Gastrocnemius medialis (tissue), 4 donors: Measurements from ENCODE around the gene TNNT1. TPM values are rescaled to one million over a fixed set of nuclear protein-coding genes. Genes with fewer than 3 reads are reported as not detected.
"Not testable (repeated sequence)": the region's sequence is repeated elsewhere in the genome, so short reads cannot be mapped to it uniquely, and the experiment has no call there.

Source experiments
- ATAC-seq, 2 donors: fragments of 150-250 bp; one replicate each; pipeline ENCODE4 v1.9.1; 2016
- DNase-seq, 2 donors: peaks; one replicate each; pipeline ENCODE4 v3.0.0-alpha.2; 2019
- H3K27ac ChIP-seq, 4 donors: fragments of 200-600 bp; sonication (generic); 1 replicate in 1 of 4; 2 replicates in 3 of 4; pipeline ENCODE4 v1.5.1; 2016 to 2018; ENCODE audit warnings: mild to moderate bottlenecking in 2 of 4, moderate library complexity in 1 of 4
- H3K27me3 ChIP-seq, 3 donors: fragments of 200-600 bp; sonication (generic) in 2 of 3; 1 replicate in 1 of 3; 2 replicates in 2 of 3; pipeline versions ENCODE4 v1.5.1 to v1.6.0; 2016 to 2019; ENCODE audit warnings: mild to moderate bottlenecking in 1 of 3, moderate library complexity in 1 of 3
- H3K36me3 ChIP-seq, 2 donors: fragments of 200-600 bp; sonication (generic) in 1 of 2; one replicate each; pipeline ENCODE4 v1.5.1; 2017 to 2018
- H3K4me1 ChIP-seq, 2 donors: fragments of 200-600 bp; sonication (generic) in 1 of 2; one replicate each; pipeline ENCODE4 v1.5.1; 2016 to 2017; ENCODE audit warnings: mild to moderate bottlenecking in 2 of 2
- H3K4me3 ChIP-seq, 4 donors: fragments of 200-600 bp; sonication (generic) in 3 of 4; 1 replicate in 1 of 4; 2 replicates in 3 of 4; pipeline ENCODE4 v1.5.1; 2016 to 2019; ENCODE audit warnings: mild to moderate bottlenecking in 2 of 4
- H3K9me3 ChIP-seq, 3 donors: fragments of 200-600 bp; sonication (generic) in 2 of 3; 1 replicate in 1 of 3; 2 replicates in 2 of 3; pipeline ENCODE4 v1.5.1; 2016 to 2019
- POLR2A ChIP-seq, 2 donors: fragments of 450-650 bp; IDR thresholded peaks; one replicate each; pipeline ENCODE4 v1.6.1; 2017; ENCODE audit warnings: antibody characterized with exemption in 2 of 2, mild to moderate bottlenecking in 2 of 2, moderate library complexity in 2 of 2
- in situ Hi-C, 4 donors: fragments of 200-750 bp; cut with MboI; loops; one replicate each; pipeline versions ENCODE4 v1.15.0 to v1.8.0; 2017; ENCODE audit warnings: low sequenced_read_pairs in 4 of 4
- intact Hi-C: fragments of 100-400 bp; cut with DNase I; formaldehyde crosslinking; loops from one replicate; pipeline ENCODE4 v1.15.1; 2023; ENCODE audit warnings: low total_unique reads
- total RNA-seq, 4 donors: library from RNA; depleted of rRNA; stranded (reverse); fragments of >200 nt; gene quantifications; one replicate each; pipeline versions ENCODE4 v1.1.0 to v1.2.3, GENCODE V29; 2016
- TF ChIP-seq, protein P1 (sequence below), 5 experiments: fragments of 450-650 bp in 3 of 5; fragments of 200-600 bp in 2 of 5; sonication (generic) in 2 of 5; IDR thresholded peaks in 4 of 5; conservative IDR thresholded peaks in 1 of 5; 1 replicate in 4 of 5; 2 replicates in 1 of 5; pipeline ENCODE4 v1.5.1; 2016 to 2019; ENCODE audit warnings: antibody characterized with exemption in 5 of 5, mild to moderate bottlenecking in 3 of 5, moderate library complexity in 3 of 5

Gene TNNT1
- total RNA-seq, 4 donors from 2014 or later, result 2,342 to 9,166 (median 6,627) TPM

DNA sequence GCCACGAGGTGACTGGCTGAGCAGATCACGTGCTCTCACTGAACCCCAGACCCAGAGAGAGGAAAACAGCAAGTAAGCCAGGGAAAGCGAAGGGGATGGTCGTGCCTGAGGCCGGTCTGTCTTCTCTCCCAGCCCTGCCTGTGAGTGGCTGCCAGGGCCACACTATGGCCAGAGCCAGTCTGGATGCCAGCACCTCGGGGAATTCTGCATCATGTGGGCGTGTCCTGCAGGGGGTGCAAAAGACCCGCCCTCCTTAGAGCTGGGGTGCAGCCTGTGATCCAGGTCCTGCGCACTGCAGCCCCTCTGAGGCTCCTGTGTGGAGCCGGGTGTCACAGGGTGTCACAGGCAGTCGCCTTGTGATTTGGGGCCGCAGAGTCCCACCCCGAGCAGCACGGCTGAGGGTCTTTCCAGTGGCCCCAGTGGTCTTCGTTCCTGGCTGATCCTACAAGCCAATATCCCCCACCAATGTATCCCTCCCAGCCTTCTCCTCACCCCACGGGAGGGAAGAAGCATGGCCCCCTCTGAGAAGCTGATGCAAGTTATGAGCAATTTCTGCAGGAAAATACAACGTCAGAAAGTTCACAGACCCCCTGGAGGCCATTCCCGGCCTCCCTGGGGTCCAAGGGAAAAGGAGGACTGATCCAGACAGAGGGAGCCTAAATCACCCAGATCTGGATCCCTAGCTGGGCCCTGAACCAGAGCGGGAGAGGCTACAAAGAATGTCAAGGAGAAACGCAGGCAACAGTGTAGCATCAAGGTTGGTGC lies 39.3 kb downstream of the TNNT1 start:
- H3K4me3 ChIP-seq, result no peak overlapping the region
- H3K27me3 ChIP-seq, result no peaks in the 10 kb centered on the region
- in situ Hi-C loops, result loop anchor here in 1 of 4 donors (25.0 kb wide), 1 partner anchor 997 kb away; the partner anchor contains the start of genes NDUFA3, OSCAR, PRPF31 and TFPT
- H3K36me3 ChIP-seq, result peaks cover 0 to 11% of the 10 kb centered on the region in 2 donors
- DNase-seq (no peak), ATAC-seq (no peak)
- H3K9me3 ChIP-seq, result no peaks in the 10 kb centered on the region
- no peak overlapping the region for H3K27ac ChIP-seq
- TF ChIP-seq, protein P1, sequence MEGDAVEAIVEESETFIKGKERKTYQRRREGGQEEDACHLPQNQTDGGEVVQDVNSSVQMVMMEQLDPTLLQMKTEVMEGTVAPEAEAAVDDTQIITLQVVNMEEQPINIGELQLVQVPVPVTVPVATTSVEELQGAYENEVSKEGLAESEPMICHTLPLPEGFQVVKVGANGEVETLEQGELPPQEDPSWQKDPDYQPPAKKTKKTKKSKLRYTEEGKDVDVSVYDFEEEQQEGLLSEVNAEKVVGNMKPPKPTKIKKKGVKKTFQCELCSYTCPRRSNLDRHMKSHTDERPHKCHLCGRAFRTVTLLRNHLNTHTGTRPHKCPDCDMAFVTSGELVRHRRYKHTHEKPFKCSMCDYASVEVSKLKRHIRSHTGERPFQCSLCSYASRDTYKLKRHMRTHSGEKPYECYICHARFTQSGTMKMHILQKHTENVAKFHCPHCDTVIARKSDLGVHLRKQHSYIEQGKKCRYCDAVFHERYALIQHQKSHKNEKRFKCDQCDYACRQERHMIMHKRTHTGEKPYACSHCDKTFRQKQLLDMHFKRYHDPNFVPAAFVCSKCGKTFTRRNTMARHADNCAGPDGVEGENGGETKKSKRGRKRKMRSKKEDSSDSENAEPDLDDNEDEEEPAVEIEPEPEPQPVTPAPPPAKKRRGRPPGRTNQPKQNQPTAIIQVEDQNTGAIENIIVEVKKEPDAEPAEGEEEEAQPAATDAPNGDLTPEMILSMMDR (IDR thresholded peaks at IDR 0.05 in 4 of 5, conservative IDR thresholded peaks at IDR 0.05 in 1 of 5), result no peak
- no peak for TF ChIP-seq POLR2A (IDR thresholded peaks at IDR 0.05)
- H3K4me1 ChIP-seq, result peaks cover 13 to 24% of the 10 kb centered on the region in 2 donors
- intact Hi-C loops, result loop anchor here (10.0 kb wide), 1 partner anchor 275 kb away; the partner anchor contains the start of genes RPL28 and TMEM238

- H3K36me3 ChIP-seq, result peaks cover 0 to 22% of the 10 kb centered on the region in 2 donors
- H3K9me3 ChIP-seq, DNase-seq, H3K4me3 ChIP-seq, ATAC-seq, H3K4me1 ChIP-seq, intact Hi-C loops, H3K27ac ChIP-seq, H3K27me3 ChIP-seq: not testable (repeated sequence)
- in situ Hi-C loops, result loop anchor here in 1 of 4 donors (25.0 kb wide), 1 partner anchor 995 kb away; the partner anchor contains the start of genes NDUFA3, OSCAR, PRPF31 and TFPT
Observed at GRCh38 chr19:55107252-55107651, 41.8 kb downstream of the TNNT1 start.

GRCh38 chr19:55106591-55106990 lies 42.4 kb downstream of the TNNT1 start:
- Histone ChIP-seq H3K36me3 (peaks cover 0 to 22% of the 10 kb centered on the region in 2 donors), H3K4me3 (no peak overlapping the region), H3K4me1 (no peaks in the 10 kb centered on the region), H3K27ac (no peak overlapping the region), H3K27me3 (no peaks in the 10 kb centered on the region), H3K9me3 (no peaks in the 10 kb centered on the region)
- intact Hi-C loops, result no loop called here
- in situ Hi-C loops, result loop anchor here in 1 of 4 donors (25.0 kb wide), 1 partner anchor 994 kb away; the partner anchor contains the start of genes NDUFA3, OSCAR, PRPF31 and TFPT
- ATAC-seq (no peak), DNase-seq (no peak)
- TF ChIP-seq, protein P1 (IDR thresholded peaks at IDR 0.05 in 4 of 5, conservative IDR thresholded peaks at IDR 0.05 in 1 of 5), result no peak
- no peak for TF ChIP-seq POLR2A (IDR thresholded peaks at IDR 0.05)

GRCh38 chr19:55105237-55105636 lies 43.8 kb downstream of the TNNT1 start:
- Histone ChIP-seq H3K4me3 (no peak overlapping the region), H3K9me3 (no peaks in the 10 kb centered on the region), H3K27me3 (no peaks in the 10 kb centered on the region), H3K27ac (no peak overlapping the region), H3K36me3 (peaks cover 0 to 27% of the 10 kb centered on the region in 2 donors), H3K4me1 (no peaks in the 10 kb centered on the region)
- no peak for DNase-seq
- TF ChIP-seq, protein P1 (IDR thresholded peaks at IDR 0.05 in 4 of 5, conservative IDR thresholded peaks at IDR 0.05 in 1 of 5), result no peak
- no peak for TF ChIP-seq POLR2A (IDR thresholded peaks at IDR 0.05)
- no peak for ATAC-seq
- in situ Hi-C loops (loop anchor here in 1 of 4 donors (25.0 kb wide), 1 partner anchor 993 kb away; the partner anchor contains the start of genes NDUFA3, OSCAR, PRPF31 and TFPT), intact Hi-C loops (no loop called here)

DNA sequence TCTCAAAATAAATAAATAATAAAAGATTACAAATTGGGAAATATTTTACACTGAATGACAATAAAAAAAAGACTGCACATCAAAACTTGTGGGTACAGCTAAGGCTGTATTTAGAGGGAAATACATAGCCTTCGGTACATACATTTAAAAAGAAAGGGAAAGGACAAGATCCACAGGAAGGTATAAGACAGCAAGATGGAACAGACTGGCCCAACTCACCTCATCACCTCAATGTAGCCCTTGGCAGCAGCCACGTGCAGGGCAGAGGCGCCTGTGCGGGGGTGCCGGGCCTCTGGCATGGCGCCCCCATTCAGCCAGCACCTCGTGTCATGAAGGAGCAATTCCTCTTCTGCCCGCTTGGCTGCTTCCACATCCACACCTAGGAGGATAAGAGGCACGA lies 45.8 kb downstream of the TNNT1 start:
- no peak for ATAC-seq
- no peaks in the 10 kb centered on the region for H3K27me3 ChIP-seq
- no peak for DNase-seq
- H3K4me1 ChIP-seq, result peaks cover 0 to 10% of the 10 kb centered on the region in 2 donors
- intact Hi-C loops, result no loop called here
- no peak overlapping the region for H3K27ac ChIP-seq
- peaks cover 0 to 26% of the 10 kb centered on the region in 2 donors for H3K36me3 ChIP-seq
- TF ChIP-seq, protein P1 (IDR thresholded peaks at IDR 0.05 in 4 of 5, conservative IDR thresholded peaks at IDR 0.05 in 1 of 5), result no peak
- TF ChIP-seq POLR2A (IDR thresholded peaks at IDR 0.05), result no peak
- no peak overlapping the region for H3K4me3 ChIP-seq
- in situ Hi-C loops, result loop anchor here in 1 of 4 donors (25.0 kb wide), 1 partner anchor 991 kb away; the partner anchor contains the start of genes NDUFA3, OSCAR, PRPF31 and TFPT
- no peaks in the 10 kb centered on the region for H3K9me3 ChIP-seq
